SK-N-SH (cell line): ENCODE measurements around the gene MARCHF10. TPM values are rescaled to one million over a fixed set of nuclear protein-coding genes. Genes with fewer than 3 reads are reported as not detected.

ENCODE experiments used
- CTCF ChIA-PET: fragments of 300-600, 350-600 bp; formaldehyde crosslinking; extraction: SDS; loops from one replicate; lab custom pipeline; 2021; lab: Yijun Ruan, JAX
- POLR2A ChIA-PET: fragments of 350-600 bp; sonication (Branson Sonifier 250); formaldehyde crosslinking; extraction: SDS; loops from one replicate; lab custom pipeline; 2020; ENCODE audit warnings: antibody characterized with exemption, inconsistent platforms; lab: Yijun Ruan, JAX
- DNase-seq: peaks from one replicate; pipeline ENCODE4 v3.0.0; 2012
- H2AFZ ChIP-seq: fragments of 200-600 bp; sonication (generic); 2 replicates; pipeline ENCODE4 v1.8.1; 2016; ENCODE audit warnings: antibody characterized with exemption, mild to moderate bottlenecking, low read depth
- H3F3A ChIP-seq: fragments of 200-600 bp; sonication (generic); replicated peaks from 2 replicates; pipeline ENCODE3; 2016; ENCODE audit warnings: antibody characterized with exemption, mild to moderate bottlenecking; ENCODE audit not compliant: insufficient read depth
- H3K27ac ChIP-seq, 2 experiments: fragments of 200-500 bp in 1 of 2; fragments of 200-600 bp in 1 of 2; sonication (Bioruptor generic) in 1 of 2; sonication (generic), shearing (Covaris generic) in 1 of 2; 2 replicates each; pipeline versions ENCODE4 v1.5.1 to v1.6.1; 2014 to 2016; ENCODE audit warnings: low read depth in 2 of 2, inconsistent platforms in 1 of 2, low read length in 1 of 2, mild to moderate bottlenecking in 1 of 2, mixed read lengths in 1 of 2
- H3K27me3 ChIP-seq: fragments of 200-600 bp; sonication (generic), shearing (Covaris generic); 2 replicates; pipeline ENCODE4 v1.6.1; 2016; ENCODE audit warnings: mixed run types; ENCODE audit not compliant: insufficient read depth
- H3K36me3 ChIP-seq, 2 experiments: fragments of 200-500 bp in 1 of 2; fragments of 200-600 bp in 1 of 2; sonication (Bioruptor generic) in 1 of 2; sonication (generic) in 1 of 2; replicated peaks in 1 of 2; 2 replicates each; pipeline versions ENCODE3 to v1.5.1; 2014 to 2016; ENCODE audit warnings: low read length in 1 of 2, mild to moderate bottlenecking in 1 of 2; ENCODE audit not compliant: insufficient read depth in 2 of 2, control insufficient read depth in 1 of 2
- H3K4me1 ChIP-seq, 2 experiments: fragments of 200-500 bp in 1 of 2; fragments of 200-600 bp in 1 of 2; sonication (Bioruptor generic) in 1 of 2; sonication (generic), shearing (Covaris generic) in 1 of 2; 2 replicates each; pipeline versions ENCODE4 v1.5.1 to v1.6.1; 2014 to 2016; ENCODE audit warnings: low read depth in 1 of 2, low read length in 1 of 2, mixed run types in 1 of 2; ENCODE audit not compliant: insufficient read depth in 2 of 2, control insufficient read depth in 1 of 2
- H3K4me2 ChIP-seq: fragments of 200-600 bp; sonication (generic), shearing (Covaris generic); 2 replicates; pipeline ENCODE4 v1.6.1; 2017; ENCODE audit warnings: mixed run types
- H3K4me3 ChIP-seq, 2 experiments: fragments of 200-500 bp in 1 of 2; fragments of 200-600 bp in 1 of 2; sonication (Bioruptor generic) in 1 of 2; sonication (generic), shearing (Covaris generic) in 1 of 2; 2 replicates each; pipeline versions ENCODE4 v1.5.1 to v1.8.1; 2014 to 2016; ENCODE audit warnings: low read depth in 2 of 2, inconsistent platforms in 1 of 2, low read length in 1 of 2, mild to moderate bottlenecking in 1 of 2, mixed read lengths in 1 of 2, moderate library complexity in 1 of 2
- H3K79me2 ChIP-seq: fragments of 200-600 bp; sonication (generic); 2 replicates; pipeline ENCODE4 v1.8.1; 2017; ENCODE audit warnings: mild to moderate bottlenecking; ENCODE audit not compliant: insufficient read depth
- H3K9ac ChIP-seq: fragments of 200-600 bp; sonication (generic); 2 replicates; pipeline ENCODE4 v1.6.1; 2017; ENCODE audit warnings: mixed run types
- H3K9me2 ChIP-seq: fragments of 200-600 bp; sonication (generic); 2 replicates; pipeline ENCODE4 v1.6.1; 2017; ENCODE audit warnings: mixed run types
- H3K9me3 ChIP-seq: fragments of 200-600 bp; sonication (generic); 2 replicates; pipeline ENCODE4 v1.6.1; 2017; ENCODE audit warnings: mixed run types, mild to moderate bottlenecking, moderate library complexity
- H4K20me1 ChIP-seq: fragments of 200-600 bp; sonication (generic); 2 replicates; pipeline ENCODE4 v1.6.1; 2017; ENCODE audit warnings: mild to moderate bottlenecking, mixed run types; ENCODE audit not compliant: insufficient read depth
- IRF3 ChIP-seq: fragments of 150-350 bp; IDR thresholded peaks from 2 replicates; pipeline ENCODE4 v1.6.1; 2016; ENCODE audit warnings: mild to moderate bottlenecking, low read depth, low read length
- JUND ChIP-seq: IDR thresholded peaks from 2 replicates; pipeline ENCODE4 v1.4.0; 2012
- MXI1 ChIP-seq: IDR thresholded peaks from 2 replicates; pipeline ENCODE4 v1.6.1; 2012; ENCODE audit warnings: mild to moderate bottlenecking, low read depth, low read length, improper control_type of control experiment
- NFIC ChIP-seq: IDR thresholded peaks from 2 replicates; pipeline ENCODE4 v1.4.0; 2012; ENCODE audit warnings: borderline replicate concordance
- POLR2AphosphoS5 ChIP-seq: IDR thresholded peaks from 2 replicates; pipeline ENCODE4 v1.6.1; 2012; ENCODE audit warnings: low read depth, low read length
- RAD21 ChIP-seq: IDR thresholded peaks from 2 replicates; pipeline ENCODE4 v1.6.1; 2012; ENCODE audit warnings: mild to moderate bottlenecking, low read length
- REST ChIP-seq: IDR thresholded peaks from 2 replicates; pipeline ENCODE4 v1.6.1; 2012; ENCODE audit warnings: mild to moderate bottlenecking, low read depth, low read length, moderate library complexity
- RFX5 ChIP-seq: IDR thresholded peaks from 2 replicates; pipeline ENCODE4 v1.6.1; 2012; ENCODE audit warnings: mild to moderate bottlenecking, improper control_type of control experiment, low read length
- SIN3A ChIP-seq: IDR thresholded peaks from 2 replicates; pipeline ENCODE4 v1.6.1; 2012; ENCODE audit warnings: low read depth, mild to moderate bottlenecking, low read length, moderate library complexity, borderline replicate concordance
- TAF1 ChIP-seq: IDR thresholded peaks from 2 replicates; pipeline ENCODE4 v1.6.1; 2012; ENCODE audit warnings: low read depth, mild to moderate bottlenecking, low read length, moderate library complexity, borderline replicate concordance
- USF1 ChIP-seq: IDR thresholded peaks from 2 replicates; pipeline ENCODE4 v1.4.0; 2012; ENCODE audit warnings: low read depth, borderline replicate concordance
- WGBS: methylation state at CpG from one replicate; pipeline ENCODE4 v1.1.6; 2017; ENCODE audit warnings: low lambda C conversion rate; 5-methylcytosine and 5-hydroxymethylcytosine counted together
- polyA plus RNA-seq, 3 experiments: library from polyadenylated mRNA; depleted of rRNA; stranded (reverse); fragments of >200 nt; gene quantifications; 2 replicates each; pipeline ENCODE4 v1.2.3, GENCODE V29; 2012
- TF ChIP-seq, protein P1 (sequence below): IDR thresholded peaks from 2 replicates; pipeline ENCODE4 v1.4.0; 2012; ENCODE audit warnings: low read depth

The MARCHF10 gene
- polyA plus RNA-seq, 1 of the 3 experiments (the other 2 are of a cell fraction), result 0.16 TPM

DNA sequence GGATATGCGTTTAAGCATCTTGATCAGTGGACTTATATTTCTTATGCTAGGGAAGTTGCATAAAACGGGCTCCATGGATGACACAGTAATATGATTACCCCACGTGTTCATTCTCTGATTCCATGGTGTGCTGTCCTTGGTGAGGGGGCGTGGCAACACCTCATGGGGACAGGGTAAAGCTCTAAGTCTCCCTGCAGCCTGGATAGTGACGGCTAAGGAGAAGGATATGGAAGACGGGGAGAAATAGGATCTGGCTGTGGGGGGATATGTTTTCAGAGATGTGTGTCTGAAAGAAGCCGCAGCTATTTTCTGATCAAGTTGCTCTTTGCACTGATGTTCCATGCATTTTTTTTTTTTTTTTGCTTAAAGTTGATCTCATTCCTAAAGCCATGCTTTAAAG, 84.3 kb downstream of the MARCHF10 start:
- Histone ChIP-seq H3K36me3 (peaks cover 0 to 7% of the 10 kb centered on the region in 2 experiments), H3K4me3 (no peak overlapping the region)
- TF ChIP-seq USF1 (no peak), REST (0 out of 2 replicates have a peak, but pooled peaks have one; percentile 22), RAD21 (no peak), POLR2AphosphoS5 (no peak), TAF1 (no peak), IRF3 (no peak)
- TF ChIP-seq, protein P1, sequence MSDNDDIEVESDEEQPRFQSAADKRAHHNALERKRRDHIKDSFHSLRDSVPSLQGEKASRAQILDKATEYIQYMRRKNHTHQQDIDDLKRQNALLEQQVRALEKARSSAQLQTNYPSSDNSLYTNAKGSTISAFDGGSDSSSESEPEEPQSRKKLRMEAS, result no peak
- TF ChIP-seq, all 33 proteins: peak for 1
- H3K27ac ChIP-seq, result no peak overlapping the region
- peaks cover 2 to 8% of the 10 kb centered on the region in 2 experiments; a peak in 2 of 4 replicates for H3K4me1 ChIP-seq
- H4K20me1 ChIP-seq, result no peaks in the 10 kb centered on the region
- 0 out of 2 replicates have a peak, but pooled peaks cover 5% of the 10 kb centered on the region for H3K9me3 ChIP-seq
- no peaks in the 10 kb centered on the region for H3K79me2 ChIP-seq
- H3K27me3 ChIP-seq, result no peaks in the 10 kb centered on the region
- peaks cover 7% of the 10 kb centered on the region for H3F3A ChIP-seq
- WGBS, result 82% methylated on average over 7 of the region's 7 CpGs
- ChIA-PET POLR2A (no interaction called here), CTCF (interaction anchor here (1.2 to 2.2 kb wide), 4 partner anchors 9 to 52 kb away, joined by 3 to 6 read pairs (median 4); no protein-coding TSS in a partner anchor)
- H2AFZ ChIP-seq, result no peak overlapping the region
- no peaks in the 10 kb centered on the region for H3K9me2 ChIP-seq
- no peak overlapping the region for H3K4me2 ChIP-seq
- no peak for DNase-seq
- H3K9ac ChIP-seq, result no peak overlapping the region

GRCh38 chr17:62722625-62723024, 85.5 kb downstream of the MARCHF10 start:
- H3K9ac ChIP-seq, result no peak overlapping the region
- CTCF ChIA-PET, result interaction anchor here (0.6 to 2.2 kb wide), 8 partner anchors 11 to 684 kb away, joined by 3 to 8 read pairs (median 4); no protein-coding TSS in a partner anchor

More at GRCh38 chr17:62722625-62723024, 85.5 kb downstream of the MARCHF10 start:
- Histone ChIP-seq H4K20me1 (no peaks in the 10 kb centered on the region), H2AFZ (no peak overlapping the region), H3K9me2 (no peaks in the 10 kb centered on the region), H3K4me2 (no peak overlapping the region), H3K27me3 (no peaks in the 10 kb centered on the region), H3K27ac (no peak overlapping the region), H3K79me2 (no peaks in the 10 kb centered on the region), H3K36me3 (peaks cover 0 to 7% of the 10 kb centered on the region in 2 experiments), H3K4me1 (peaks cover 7 to 10% of the 10 kb centered on the region in 2 experiments; a peak in 2 of 4 replicates), H3F3A (peaks cover 9% of the 10 kb centered on the region), H3K9me3 (0 out of 2 replicates have a peak, but pooled peaks cover 5% of the 10 kb centered on the region), H3K4me3 (no peak overlapping the region)
- no peak for DNase-seq
- POLR2A ChIA-PET, result interaction anchor here (0.5 kb wide), 1 partner anchor 88 kb away, joined by 3 read pairs; no protein-coding TSS in a partner anchor
- TF ChIP-seq IRF3, result no peak
- no peak for TF ChIP-seq MXI1
- TF ChIP-seq RFX5, result no peak
- TF ChIP-seq, protein P1, result no peak
- TF ChIP-seq SIN3A, result no peak
- TF ChIP-seq NFIC, result no peak
- no peak for TF ChIP-seq JUND
- 30% methylated on average over 1 of the region's 1 CpG for WGBS
